T-helper 22 cell (primary cell): Measurements from ENCODE around the gene IRX5.
A peak's percentile ranks its signal among the peaks of the same experiment; 100 is the strongest.

Source experiments
- DNase-seq: peaks from one replicate; pipeline ENCODE4 v3.0.0-alpha.2; 2020; ENCODE audit warnings: low read depth

IRX5 gene

DNA sequence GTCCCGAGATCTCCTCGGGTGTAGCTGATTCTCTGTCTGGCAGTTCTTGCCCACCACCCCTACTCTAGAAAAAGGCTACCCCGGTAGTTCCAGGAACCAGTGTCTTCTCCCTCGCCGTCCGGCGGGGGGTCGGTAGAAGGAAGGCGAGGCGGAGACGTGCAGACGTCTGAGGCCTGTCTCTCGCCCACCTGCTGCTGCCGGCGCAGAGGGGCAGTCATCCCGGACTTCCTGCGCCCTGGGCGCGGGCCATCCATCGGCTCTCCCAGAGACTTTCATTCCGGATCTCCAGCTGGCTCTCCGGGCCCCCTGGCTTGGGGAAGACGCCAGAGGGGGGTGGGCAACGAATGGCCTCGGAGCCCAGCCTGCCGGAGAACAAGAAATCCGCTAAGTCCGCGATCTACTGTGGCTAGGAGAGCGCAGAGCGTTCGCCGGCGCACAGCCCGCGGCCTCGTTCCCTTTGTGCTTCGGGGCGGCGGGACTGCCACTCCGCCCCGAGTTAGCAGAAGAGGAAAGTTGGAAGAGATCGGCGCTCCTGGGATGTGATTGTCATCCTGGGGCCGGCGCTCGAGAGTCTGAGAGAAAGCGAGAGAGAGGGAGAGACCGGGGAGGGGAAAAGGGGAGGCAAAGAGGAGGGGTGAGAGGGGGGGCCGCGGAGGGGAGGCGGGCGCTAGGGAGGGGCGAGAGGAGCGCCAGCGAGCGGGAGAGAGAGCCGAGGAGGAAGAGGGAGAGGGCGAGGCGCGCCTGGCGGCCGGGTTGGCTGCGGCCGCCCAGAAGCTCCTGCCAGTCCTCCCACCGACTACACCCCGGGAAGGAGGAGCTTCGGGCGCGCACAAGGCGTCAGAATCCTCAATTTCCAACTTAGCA lies at the start of gene IRX5:
Gene IRX5 (plus strand): TSS at position 861 of the 864 bp plus-strand sequence. CDS start 334 bp downstream, outside the sequence.
- DNase-seq, result peak; percentile 46

DNA sequence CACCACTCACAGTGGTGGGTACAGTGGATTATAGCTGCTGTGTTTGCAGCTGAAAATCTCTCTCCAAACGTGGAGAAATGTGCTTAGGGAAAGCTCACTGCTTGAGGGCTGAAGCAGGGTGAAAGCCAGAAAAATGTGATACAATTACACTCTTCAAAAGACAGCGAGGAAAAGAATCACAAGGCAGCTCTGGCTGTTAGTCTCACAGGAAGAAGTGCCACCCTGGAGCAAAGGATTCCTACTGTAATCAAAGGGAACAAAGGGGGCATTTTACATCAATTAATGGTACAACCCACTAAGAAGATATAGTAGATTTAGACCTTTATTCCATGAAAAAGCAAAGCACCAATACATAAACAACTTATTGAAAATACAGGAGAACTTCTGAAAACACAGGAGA lies 48.1 kb upstream of the IRX5 start:
- no peak for DNase-seq

DNA sequence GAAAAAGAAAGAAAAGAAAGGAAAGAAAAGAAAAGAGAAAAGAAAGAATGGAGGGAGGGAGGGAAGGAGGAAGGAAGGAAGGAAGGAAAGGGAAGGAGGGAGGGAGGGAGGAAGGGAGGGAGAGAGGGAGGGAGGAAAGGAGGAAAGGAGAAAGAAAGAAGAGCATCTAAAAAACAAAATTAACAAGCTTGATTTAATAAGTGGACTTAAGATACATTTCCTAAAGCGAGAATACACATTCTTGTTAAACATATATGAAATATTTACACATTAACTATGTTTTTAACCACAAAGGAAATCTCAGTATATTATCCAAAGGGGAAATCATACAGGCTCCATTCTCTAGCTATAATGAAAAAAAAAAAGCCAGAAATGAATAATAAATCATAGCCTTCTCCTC lies 47.3 kb upstream of the IRX5 start:
- DNase-seq, result no peak

DNA sequence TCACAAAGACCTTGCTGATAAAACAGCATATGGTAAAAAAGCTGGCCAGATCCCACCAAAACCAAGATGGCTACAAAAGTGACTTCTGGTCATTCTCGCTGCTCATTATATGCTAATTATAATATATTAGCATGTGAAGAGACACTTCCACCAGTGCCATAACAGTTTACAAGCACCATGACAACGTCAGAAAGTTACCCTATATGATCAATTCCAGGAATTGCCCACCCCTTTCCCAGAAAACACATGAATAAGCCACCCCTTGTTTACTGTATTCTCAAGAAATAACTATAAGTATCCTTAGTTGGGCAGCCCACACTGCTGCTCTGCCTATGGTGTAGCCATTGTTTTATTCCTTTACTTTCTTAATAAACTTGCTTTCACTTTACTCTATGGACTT lies 44.6 kb upstream of the IRX5 start:
- no peak for DNase-seq

DNA sequence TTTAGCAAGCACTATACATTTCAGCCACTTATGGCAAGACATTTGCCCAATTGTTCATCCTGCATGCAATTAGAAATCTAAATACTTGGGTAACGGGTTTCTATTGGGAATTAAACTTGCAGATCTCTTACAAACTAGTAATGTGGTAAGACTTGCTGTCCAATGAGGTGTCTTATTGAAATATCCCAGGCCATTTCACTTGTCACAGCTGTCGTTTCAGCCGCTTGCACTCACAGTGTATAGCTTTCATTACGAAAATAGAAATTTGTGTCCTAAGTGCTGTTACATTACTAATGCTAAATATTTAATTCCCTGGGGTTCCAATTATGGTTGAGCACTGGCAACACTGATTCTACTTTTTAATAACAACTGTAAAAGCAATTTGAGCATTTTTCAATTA lies 40.3 kb upstream of the IRX5 start:
- no peak for DNase-seq

DNA sequence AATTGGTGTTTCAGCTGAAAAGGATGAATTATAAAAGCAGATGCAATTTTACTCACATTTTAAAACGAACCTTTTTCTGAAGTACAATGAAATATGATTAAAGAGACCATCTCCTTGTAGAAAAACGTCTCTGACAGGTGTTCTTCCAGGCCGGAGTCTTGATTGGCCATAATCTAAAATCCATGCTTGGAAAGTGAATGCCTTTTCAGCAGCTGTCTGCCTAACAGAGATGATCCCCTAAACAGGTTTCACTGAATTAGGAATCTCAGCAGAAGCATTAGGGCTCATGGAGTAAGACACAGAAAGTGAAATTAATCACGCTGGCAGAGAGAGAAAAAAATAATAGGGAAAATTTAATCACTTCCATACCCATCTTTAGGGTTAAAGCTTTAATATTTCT lies 39.3 kb upstream of the IRX5 start:
- no peak for DNase-seq

DNA sequence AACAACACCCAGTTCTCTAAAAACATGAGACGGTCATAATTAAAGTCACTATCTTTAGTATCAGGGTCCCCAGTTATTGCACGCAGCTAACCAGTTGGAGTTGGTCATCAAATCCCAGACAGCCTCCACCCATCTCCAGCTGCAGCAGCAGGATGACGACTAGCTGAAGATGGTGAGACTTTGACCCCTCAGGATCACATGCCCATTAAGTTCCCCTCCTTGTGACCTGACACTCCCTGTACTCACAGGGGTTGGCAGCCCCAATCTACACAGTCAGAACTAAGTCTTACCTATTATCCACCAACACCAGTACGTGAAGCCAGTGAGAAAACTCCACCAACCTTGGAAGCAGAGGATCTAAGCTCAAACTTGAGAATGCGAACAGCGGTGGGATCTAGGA lies 37.7 kb upstream of the IRX5 start:
- DNase-seq, result no peak

DNA sequence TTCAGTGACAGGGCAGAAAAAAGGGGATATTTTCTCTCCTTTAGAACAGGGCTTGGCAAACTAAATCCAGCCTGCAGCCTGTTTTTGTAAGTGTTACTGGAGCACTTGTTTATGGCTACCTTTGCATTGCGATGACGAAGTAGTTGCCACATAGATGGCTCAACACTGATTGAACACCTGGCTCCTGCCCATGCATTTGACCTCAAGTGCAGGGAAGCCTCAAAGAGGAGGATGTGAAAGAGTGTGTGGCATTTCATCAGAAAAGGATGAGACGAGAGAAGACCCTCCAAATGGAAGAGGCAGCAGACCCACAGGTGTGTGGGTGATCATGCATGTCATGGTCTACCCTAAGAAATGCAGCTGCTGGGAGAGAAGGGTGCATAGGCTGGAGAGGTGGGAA lies 32.7 kb upstream of the IRX5 start:
- DNase-seq, result no peak

DNA sequence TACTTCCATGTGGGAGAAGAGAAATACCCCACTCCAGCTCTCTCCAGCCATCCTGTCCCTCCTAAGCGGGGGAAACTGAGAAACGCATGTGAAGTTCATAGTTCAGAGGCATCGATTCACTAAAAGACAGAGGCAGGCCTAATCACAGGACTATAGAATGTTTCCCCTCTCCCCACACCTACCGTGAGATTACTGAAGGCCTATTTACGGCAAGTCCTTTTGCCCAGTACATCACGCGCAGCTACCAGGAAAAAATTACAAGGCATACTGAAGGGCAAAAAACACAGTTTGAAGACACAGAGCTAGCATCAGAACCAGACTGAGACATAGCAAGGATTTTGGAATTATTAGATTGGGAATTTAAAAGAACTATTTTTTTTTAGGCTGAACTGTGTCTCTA lies 29.1 kb upstream of the IRX5 start:
- no peak for DNase-seq

DNA sequence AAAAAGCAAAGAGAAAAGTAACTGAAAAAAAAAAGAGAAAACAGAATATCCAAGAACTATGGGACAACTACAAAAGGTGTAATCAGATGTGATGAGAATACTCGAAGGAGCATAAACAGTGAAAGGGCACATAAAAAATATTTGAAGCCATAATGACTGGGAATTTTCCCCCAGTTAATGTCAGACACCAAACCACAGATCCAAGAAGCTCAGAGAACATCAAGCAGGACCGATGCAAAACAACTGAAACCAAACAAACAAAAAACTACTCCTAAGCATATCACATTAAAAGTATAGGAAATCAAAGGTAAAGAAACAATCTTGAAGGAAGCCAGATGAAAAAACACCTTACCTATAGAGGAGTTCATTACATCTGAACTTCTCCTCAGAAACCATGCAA lies 27.6 kb upstream of the IRX5 start:
- DNase-seq, result no peak

DNA sequence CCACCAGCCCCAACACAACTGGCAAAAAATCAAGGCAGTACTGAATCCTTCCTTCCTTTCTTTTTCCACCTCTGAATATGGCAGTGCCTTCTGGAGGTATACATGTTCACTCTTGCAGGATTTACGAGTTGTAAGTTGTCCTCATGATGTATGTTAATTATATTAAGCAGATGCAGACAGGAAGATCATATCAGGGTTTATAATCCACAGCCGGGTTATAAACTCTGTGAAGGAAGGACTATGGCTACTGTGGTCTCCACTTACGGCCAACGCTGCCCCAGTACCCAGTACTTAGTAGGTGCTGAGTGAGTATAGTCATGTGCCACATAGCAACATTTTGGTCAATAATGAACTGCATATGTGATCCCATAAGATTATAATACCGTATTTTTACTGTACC lies 19.6 kb upstream of the IRX5 start:
- no peak for DNase-seq

DNA sequence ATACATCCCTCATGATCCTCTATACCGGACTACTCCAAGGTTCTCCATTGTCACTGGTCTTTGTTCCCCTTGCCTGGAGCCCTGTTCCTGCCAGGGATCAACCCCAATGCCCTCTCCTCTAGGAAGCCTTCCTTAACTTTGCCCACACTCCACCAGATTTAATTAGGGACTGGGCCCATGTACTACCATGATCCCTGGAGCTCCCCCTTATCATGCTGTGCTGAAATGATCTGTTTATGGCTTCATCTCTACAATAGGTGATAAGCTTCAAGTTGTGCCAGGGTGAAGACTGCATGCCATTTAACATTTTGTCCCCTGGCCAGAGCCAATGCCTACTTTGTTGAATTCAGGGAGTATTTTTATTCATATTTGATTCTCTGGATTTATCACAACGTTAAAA lies 17.9 kb upstream of the IRX5 start:
- DNase-seq, result no peak

DNA sequence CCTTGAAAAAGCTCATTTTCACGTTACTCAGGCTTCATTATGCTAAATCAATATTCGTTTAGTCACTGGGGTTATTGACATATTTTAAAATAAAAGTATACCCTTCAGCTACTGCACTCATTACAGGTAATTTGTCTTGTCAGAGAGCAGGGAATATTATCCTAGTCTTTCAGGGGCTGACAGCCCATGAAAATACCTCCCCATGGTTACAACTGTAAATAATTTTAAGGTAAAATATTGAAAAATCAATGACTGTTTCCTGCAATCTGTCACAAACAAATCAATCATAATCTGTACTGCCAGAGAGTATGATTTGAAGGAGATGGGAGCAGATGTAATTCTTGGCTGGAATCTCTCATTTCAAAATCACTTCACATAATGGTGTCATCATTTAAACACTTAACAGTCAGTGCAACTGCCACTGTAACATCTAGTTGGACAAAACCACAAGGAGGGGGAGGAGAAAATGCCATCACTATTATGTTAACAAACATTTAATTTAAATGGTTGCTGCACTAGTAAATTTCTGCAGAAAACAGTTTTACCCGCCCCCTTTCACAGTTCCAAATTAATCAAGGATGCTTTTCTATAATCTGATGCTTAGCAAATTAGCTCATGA lies 9.3 kb upstream of the IRX5 start:
- no peak for DNase-seq

DNA sequence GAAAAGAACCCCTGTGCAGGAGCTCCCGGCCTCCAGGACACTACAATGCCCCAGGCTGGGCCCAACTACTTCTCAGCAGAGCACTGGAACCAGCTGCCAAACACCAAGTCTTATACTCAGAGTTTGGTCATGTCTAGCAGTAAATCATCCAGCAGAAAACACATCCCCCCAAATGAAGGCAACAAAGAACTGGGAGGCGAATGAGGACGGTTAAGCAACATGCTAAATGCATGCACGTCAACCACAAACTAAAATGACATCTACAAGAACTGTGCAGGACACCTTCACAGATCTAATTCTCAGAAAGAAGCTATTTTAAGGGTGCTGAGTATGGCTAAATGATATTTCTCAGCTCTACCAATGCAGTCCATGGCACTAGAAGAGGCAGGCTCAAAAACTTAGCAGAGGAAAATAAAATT lies 7.6 kb upstream of the IRX5 start:
- DNase-seq, result no peak

DNA sequence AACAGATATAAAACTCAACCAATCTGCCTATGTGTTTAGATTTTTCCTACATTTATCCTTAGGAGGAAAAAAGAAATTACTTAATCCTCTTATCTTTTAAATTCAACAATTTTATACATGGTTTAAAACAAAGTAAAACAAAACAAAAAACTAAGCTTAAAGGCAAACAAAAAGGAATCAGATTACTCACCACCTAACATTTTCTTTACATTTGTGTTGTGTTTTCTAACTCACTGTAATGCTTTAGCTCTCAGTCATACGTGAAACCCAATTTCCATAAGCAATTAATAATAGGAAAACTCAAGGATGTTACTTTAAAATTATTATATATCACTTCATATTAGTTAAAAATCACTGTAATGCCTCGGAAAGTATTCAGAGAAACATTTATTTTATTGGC lies 6.7 kb upstream of the IRX5 start:
- no peak for DNase-seq

DNA sequence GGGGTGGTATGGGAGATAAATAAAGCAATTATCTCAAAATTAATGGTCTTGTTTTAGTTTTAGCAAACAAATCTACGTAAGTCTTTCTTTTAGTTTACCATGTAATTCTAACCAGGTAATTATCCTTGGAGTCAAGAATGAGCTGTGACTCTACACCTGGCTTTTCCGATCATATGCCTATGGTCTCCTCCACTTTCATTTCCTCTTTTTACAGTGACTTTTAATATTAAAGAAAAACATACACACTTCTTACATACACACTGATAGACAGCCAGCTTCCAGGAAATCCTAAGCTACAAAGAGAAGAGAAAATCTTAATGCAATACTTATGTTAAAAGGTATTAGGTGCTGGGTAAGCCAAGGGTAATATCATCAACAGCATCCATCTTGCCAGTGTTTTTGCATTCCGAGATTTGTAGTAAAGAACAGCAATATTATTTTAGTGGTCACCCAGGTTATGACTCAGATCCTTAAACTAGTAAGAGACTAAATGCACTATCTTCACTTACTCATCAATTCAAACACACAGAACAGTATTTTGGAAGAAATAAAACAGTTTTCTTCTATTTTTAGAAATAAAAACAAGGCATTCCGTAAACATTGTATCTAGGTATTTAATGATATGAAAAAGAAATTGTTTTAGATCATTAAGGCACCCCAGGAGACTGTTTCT lies 4.4 kb upstream of the IRX5 start:
- DNase-seq, result no peak

DNA sequence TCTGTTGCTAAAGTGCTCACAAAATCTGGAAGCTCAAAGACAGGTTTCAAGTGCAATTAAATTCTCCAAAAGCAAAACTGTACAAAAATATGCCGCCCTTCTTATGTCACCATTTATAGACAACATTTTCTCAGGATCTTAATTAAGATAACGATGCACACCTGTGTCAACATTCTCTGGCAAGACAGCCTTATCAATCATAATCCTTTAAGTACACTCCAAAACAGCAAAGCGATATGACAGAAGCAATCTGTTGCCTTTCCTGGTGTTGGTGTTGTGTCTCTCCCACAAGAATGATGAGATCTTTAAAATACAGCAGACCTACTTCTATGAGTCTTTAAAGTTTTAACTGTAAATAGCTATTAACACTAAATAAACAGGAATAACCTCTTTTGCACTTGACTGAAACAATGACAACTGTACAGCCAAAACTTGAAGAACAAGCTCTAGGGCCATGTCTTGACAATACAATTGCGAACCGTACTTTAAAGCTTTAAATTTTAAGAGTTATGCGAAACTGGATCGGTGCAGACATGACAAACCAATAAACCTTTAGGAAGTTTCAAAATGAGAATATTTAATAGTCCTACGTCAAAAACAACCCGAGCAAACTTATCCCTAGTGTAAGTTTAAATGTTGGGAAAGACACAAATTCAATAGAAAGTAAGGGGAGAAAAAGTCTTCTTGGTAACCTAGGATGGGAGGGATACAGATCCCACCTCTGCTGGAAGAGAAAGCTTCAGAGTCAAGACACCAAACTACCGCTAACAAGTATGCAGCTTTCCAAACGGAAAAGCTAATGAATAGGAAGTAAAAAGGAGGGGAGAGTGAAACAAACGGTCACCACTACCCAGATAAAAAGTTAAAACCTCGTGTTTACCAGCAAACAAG lies 3.3 kb upstream of the IRX5 start:
- no peak for DNase-seq

DNA sequence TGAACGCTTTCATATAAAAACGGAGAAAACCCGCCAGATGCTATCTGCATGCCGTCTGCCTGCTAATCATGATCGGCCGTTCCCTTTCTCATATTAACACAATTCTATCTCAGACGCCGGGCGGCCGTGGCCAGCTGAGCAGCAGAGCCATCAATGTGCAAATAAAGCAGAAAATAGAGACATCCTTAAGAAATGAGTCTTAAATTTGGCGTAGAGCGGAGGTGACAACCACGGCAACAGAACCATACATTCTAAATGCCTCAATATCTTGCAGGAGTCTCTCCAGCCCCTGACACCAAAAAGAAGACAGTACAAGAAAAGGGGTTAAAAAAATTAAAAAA lies 2.7 kb upstream of the IRX5 start:
- no peak for DNase-seq

DNA sequence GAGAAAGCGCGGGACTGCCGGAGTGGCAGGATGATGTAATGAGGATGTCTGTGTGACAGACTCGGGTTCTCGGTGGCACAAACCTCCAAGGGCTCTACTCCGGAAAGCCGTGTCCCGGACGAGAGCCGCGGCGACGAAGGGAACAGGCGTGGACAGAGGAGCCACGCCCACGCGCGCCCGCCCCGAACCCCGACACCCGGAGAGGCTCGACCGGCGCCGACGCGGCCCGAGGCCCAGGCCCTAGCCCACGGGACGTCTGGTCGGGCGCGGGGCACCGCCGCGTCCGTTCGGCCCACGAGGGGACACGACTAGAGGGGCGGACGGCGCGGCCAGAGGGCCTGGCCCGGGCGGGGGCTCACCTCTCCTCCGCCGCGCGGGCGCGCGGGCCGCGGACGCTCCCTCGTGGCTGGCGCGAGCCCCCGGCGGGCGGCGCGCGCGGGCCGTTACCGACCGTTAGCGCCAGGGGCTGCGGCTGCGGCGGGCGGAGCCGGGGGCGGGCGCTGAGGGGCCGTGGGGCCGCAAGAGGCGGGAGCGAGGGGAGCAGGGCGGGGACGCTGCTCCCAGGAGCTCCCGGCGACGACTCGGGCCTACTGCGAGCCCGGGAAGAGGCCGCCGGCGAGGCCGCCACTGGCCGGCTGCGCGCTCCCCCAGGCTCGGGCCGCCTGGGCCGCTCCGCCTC lies 2.1 kb upstream of the IRX5 start:
- peak; percentile 24 for DNase-seq

DNA sequence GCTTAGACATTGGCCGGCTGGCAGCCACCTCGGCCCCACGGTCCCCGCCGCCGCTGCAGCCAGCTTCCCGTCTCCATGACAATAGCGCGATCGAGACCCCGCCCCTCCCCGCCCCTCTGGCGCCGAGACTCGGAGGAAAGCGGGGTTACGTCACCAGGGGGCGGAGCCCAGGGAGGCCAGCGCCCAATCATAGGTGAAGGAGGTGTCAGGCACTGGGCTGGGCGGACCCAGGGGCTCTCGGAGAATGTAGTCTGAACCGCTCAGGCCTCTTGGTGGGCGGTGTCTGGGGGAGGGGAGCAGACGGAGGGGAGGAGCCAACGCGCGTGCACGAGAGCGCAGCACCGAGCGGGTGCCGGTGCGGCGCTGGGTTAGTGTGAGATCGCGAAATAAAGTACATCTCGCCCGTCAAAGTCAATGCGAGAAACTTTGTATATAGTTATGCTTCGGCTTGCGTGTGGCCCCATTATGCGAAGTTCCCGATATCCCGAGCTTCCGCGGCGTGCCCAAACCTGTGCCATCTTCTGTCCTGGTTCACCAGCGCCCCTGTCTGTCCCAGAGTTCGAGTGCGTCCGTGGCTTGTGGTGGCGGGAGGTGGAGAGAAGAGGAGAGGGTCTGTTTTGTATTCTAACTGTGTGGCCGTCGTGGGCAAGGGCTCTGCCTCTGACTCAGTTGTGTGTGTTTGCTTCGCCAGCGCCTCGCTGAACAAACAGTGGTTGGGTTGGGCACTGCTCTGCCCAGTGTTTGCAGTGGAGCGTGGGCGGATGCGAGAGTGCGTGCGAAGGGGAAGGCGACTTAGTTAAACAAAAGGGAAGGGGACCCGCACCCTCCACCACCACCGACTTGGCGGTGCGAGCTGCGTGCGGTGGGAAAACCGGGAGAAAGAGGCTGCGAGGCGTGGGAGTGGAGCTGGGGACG lies 1.3 kb upstream of the IRX5 start:
- DNase-seq, result peak; percentile 93

DNA sequence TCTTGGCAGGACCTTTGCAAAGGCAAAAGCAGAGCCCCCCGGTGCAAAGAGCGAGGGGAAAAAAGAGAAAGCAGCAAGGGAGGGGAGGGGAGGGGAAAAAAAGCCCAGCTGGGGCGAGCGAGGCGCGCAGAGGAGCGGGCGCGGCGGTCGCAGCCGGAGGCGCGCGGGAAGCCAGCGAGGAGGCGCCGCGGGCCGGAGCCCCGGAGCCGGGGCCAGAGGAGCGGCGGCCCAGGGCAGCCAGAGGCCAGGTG lies 129 bp downstream of the IRX5 start:
- DNase-seq, result no peak
